ENCODE data around the gene COX4I1. TPM values are rescaled to one million over a fixed set of nuclear protein-coding genes. Genes with fewer than 3 reads are reported as not detected.
"Not testable (repeated sequence)": the region's sequence is repeated elsewhere in the genome, so short reads cannot be mapped to it uniquely, and the experiment has no call there.

COX4I1 gene
- polyA plus RNA-seq, 1 experiment: 828 TPM

DNA sequence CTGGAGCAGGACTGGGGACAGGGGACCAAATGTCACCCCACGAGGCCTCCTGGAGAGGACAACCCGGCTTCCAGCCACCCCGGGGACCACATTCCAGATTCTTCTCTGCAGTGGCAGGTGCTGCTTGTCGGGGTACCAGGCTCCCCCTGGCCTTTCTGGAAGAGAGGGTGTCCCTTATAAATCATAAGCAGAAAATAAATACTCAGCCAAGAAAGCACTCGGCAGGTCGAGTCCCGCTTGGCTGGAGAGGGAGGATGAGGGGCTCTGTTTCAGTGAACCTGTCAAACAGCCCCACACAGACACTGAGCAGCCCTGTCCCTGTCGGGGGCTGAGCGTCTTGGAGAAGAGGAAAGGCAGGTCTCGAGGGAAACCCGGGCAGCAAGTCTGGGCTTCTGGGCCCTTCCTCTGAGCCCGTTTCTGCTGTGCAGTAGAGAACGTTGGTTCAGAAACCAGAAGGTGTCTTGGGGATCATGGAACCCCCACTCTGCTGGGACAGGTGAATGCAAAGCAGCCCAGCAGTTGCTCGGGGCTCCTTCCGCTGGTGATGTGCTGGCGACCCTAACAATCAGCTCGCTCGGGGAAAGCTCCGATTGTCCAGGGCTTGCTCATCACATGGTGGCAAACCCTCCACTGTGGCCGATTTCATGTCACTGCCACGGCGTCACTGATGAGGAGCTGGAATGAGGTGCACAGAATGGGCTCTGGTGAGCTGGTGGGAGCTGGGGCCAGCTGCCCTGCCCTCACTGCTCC lies 36.6 kb downstream of the COX4I1 start:
- H3K4me3 ChIP-seq (ENCODE audit: low read depth, low read length): no peak overlapping the region
- peaks cover 51% of the 10 kb centered on the region for H3K27me3 ChIP-seq (ENCODE audit: control insufficient read depth, insufficient read depth, low read length)
- no peak for DNase-seq (ENCODE audit: low read depth, low spot score)
- ChIA-PET POLR2A (no interaction called here), CTCF (interaction anchor here (1.5 kb wide), 1 partner anchor 15 kb away, joined by 6 read pairs; no protein-coding TSS in a partner anchor)
- peaks cover 23% of the 10 kb centered on the region for H3K9me3 ChIP-seq (ENCODE audit: control insufficient read depth, insufficient read depth, low read length)
- TF ChIP-seq, protein P1, sequence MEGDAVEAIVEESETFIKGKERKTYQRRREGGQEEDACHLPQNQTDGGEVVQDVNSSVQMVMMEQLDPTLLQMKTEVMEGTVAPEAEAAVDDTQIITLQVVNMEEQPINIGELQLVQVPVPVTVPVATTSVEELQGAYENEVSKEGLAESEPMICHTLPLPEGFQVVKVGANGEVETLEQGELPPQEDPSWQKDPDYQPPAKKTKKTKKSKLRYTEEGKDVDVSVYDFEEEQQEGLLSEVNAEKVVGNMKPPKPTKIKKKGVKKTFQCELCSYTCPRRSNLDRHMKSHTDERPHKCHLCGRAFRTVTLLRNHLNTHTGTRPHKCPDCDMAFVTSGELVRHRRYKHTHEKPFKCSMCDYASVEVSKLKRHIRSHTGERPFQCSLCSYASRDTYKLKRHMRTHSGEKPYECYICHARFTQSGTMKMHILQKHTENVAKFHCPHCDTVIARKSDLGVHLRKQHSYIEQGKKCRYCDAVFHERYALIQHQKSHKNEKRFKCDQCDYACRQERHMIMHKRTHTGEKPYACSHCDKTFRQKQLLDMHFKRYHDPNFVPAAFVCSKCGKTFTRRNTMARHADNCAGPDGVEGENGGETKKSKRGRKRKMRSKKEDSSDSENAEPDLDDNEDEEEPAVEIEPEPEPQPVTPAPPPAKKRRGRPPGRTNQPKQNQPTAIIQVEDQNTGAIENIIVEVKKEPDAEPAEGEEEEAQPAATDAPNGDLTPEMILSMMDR (IDR thresholded peaks at IDR 0.05; ENCODE audit: low read depth, low read length): no peak
- H3K27ac ChIP-seq (ENCODE audit: low read depth, low read length): no peak overlapping the region

DNA sequence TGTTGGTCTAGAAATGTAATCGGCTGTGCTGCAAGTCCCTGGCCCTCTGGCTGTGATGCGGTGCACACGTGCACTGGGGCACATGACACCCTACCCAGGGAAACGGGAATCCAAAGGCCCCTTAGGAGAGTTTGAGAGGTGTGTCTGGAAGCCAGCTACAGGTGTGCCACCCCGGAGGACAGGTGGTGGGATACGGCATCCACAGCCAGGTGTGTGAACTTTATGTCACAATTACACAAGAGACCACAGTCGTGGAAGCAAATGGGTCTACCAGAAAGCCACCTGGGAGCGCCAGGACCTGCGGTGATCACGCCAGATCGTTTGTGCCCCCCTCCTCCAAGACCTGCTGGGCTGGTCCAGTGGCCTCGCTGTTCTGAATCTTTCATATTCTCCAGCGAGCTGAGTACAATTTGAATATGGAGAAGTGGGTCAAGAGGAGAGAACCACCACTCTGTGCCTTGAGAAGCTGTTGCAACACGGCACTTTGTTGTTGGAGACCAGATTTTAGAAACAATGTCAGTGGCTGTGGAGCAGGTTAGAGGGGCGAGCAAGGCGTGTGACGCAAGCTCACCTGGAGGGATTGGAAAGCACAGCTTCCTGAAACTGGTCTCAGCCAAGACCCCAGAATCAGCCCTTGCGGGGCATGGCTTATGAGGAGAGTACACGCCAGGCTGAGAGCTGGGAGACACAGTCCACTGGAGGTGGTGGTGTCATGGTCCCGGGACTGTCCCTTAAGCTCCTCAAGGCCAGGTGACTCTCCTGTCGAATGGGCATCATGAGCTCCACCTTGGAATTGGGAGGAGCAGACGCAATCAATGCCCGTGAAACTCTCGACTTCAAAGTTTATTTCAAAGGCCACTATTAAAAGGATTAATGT lies 37.4 kb downstream of the COX4I1 start:
- H3K9me3 ChIP-seq (ENCODE audit: control insufficient read depth, insufficient read depth, low read length): peaks cover 23% of the 10 kb centered on the region
- H3K4me3 ChIP-seq (ENCODE audit: low read depth, low read length): no peak overlapping the region
- DNase-seq (ENCODE audit: low read depth, low spot score): no peak
- CTCF ChIA-PET: interaction anchor here (0.8 to 1.2 kb wide), 2 partner anchors 150 to 179 kb away, joined by 3 read pairs; no protein-coding TSS in a partner anchor
- TF ChIP-seq, protein P1 (IDR thresholded peaks at IDR 0.05; ENCODE audit: low read depth, low read length): no peak
- POLR2A ChIA-PET: interaction anchor here (1.0 kb wide), 1 partner anchor 9 kb away, joined by 3 read pairs; no protein-coding TSS in a partner anchor
- no peak overlapping the region for H3K27ac ChIP-seq (ENCODE audit: low read depth, low read length)
- H3K27me3 ChIP-seq (ENCODE audit: control insufficient read depth, insufficient read depth, low read length): peaks cover 52% of the 10 kb centered on the region

DNA sequence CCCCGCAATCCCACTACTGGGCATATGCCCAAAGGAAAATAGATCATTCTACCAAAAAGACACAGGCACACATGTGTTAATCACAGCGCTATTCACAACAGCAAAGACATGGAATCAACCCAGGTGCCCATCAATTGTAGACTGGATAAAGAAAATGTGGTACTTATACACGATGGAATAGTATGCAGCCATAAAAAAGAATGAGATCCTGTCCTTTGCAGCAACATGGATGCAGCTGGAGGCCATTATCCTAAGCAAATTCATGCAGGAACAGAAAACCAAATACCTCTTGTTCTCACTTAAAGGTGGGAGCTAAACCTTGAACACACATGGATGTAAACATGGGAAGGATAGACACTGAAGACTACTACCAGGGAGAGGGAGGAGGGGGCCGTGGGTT lies 38.2 kb downstream of the COX4I1 start:
- not testable (repeated sequence) for DNase-seq (ENCODE audit: low read depth, low spot score); H3K27ac ChIP-seq (ENCODE audit: low read depth, low read length); H3K4me3 ChIP-seq (ENCODE audit: low read depth, low read length)
- Histone ChIP-seq H3K27me3 (ENCODE audit: control insufficient read depth, insufficient read depth, low read length) (peaks cover 54% of the 10 kb centered on the region), H3K9me3 (ENCODE audit: control insufficient read depth, insufficient read depth, low read length) (peaks cover 21% of the 10 kb centered on the region)
- POLR2A ChIA-PET: interaction anchor here (1.0 kb wide), 1 partner anchor 8 kb away, joined by 3 read pairs; no protein-coding TSS in a partner anchor
- CTCF ChIA-PET: interaction anchor here (1.2 kb wide), 1 partner anchor 149 kb away, joined by 3 read pairs; no protein-coding TSS in a partner anchor

DNA sequence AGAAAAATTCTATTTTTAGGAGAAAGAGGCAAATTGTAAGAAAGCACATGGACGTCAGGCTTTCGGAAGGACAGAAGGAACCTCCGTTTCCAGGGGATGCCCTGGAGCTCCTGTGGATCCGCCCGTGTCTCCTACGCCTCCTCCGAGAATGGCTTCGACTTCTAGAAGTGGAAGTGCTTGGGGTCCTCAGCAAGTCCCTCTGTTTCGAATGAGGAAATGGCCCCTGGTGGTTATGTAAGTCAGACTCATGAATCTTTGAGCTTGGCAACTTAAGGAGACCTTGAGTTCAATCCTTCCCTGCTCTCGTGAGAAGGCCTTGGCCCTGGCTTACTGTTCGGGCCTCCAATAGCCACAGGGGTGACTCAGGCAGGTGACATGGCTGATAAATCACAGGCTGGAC lies 38.9 kb downstream of the COX4I1 start:
- CTCF ChIA-PET: no interaction called here
- H3K4me3 ChIP-seq (ENCODE audit: low read depth, low read length): no peak overlapping the region
- peaks cover 19% of the 10 kb centered on the region for H3K9me3 ChIP-seq (ENCODE audit: control insufficient read depth, insufficient read depth, low read length)
- DNase-seq (ENCODE audit: low read depth, low spot score): no peak
- TF ChIP-seq, protein P1 (IDR thresholded peaks at IDR 0.05; ENCODE audit: low read depth, low read length): no peak
- H3K27me3 ChIP-seq (ENCODE audit: control insufficient read depth, insufficient read depth, low read length): peaks cover 57% of the 10 kb centered on the region
- no peak overlapping the region for H3K27ac ChIP-seq (ENCODE audit: low read depth, low read length)
- POLR2A ChIA-PET: no interaction called here

DNA sequence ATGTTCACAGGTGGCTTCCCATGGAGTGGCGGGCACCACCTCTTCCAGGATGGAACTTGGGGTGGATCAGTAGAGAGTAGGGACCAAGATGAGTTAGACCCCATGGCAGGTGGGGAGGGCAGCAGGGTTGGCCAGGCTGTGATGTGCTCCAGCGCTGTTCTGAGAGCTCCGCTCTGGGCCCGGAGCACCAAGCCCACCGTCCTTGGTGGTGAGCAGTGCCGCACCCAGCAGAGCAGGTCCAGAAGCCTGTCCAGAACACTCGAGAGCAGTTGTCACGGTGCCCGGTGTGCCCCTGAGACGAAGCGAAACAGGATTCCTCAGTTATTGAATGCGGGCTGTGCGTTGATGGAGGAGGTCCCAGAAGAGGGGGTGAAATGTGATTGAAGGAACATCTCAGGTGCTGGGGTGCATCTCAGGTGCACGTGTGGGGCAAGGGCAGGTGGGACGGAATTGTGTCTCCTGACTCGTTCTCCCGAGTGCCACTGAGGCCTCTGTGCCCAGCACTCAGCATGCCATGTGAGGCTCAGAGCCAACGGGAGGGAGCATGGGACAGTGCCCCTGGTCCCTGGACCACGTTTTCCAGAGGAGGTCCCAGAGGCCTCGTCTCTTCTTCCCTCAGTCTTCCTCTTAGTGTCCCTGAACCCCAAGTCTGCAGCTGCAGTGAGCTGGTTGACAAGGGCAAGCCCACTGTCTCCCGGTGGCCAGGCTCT lies 39.5 kb downstream of the COX4I1 start:
- H3K9me3 ChIP-seq (ENCODE audit: control insufficient read depth, insufficient read depth, low read length): peaks cover 15% of the 10 kb centered on the region
- TF ChIP-seq, protein P1 (IDR thresholded peaks at IDR 0.05; ENCODE audit: low read depth, low read length): no peak
- CTCF ChIA-PET: no interaction called here
- no peak overlapping the region for H3K27ac ChIP-seq (ENCODE audit: low read depth, low read length)
- no peak overlapping the region for H3K4me3 ChIP-seq (ENCODE audit: low read depth, low read length)
- POLR2A ChIA-PET: no interaction called here
- DNase-seq (ENCODE audit: low read depth, low spot score): no peak
- H3K27me3 ChIP-seq (ENCODE audit: control insufficient read depth, insufficient read depth, low read length): peaks cover 62% of the 10 kb centered on the region
